GM12874 (cell line): Measurements from ENCODE around the gene PHF1.

Source experiments
- TF ChIP-seq, protein P1 (sequence below): IDR thresholded peaks from 2 replicates; pipeline ENCODE4 v1.5.1; 2011; ENCODE audit warnings: low read depth, mild to moderate bottlenecking, control low read depth, low read length, moderate library complexity; ENCODE audit not compliant: insufficient read depth

PHF1 gene

DNA sequence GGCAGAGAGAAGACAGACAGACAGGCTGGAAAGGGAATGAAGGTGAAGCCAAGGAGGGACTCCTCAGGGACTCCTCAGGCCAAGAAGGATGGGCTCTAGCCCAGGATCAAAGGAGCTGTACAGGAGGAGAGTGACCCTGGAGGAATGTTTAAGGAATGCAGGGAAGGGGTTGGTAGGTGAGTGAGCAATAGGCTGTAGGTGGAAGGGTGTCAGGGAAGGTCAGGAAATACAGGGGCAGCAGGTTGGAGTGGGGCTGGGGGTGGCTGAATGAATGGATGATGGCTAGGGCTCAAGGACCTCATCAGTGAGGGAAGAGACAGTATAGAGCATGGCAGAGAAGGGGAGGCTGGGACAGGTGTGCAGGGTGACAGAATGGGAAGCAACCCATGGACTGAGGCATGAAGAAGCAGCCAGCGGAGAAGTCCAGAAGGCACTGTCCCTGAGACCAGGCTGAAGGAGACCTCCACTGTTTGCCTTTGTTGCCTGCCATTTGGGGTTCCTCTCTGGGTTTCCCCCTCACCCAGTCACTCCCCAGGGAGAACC is 22.3 kb downstream of the PHF1 start:
- TF ChIP-seq, protein P1, sequence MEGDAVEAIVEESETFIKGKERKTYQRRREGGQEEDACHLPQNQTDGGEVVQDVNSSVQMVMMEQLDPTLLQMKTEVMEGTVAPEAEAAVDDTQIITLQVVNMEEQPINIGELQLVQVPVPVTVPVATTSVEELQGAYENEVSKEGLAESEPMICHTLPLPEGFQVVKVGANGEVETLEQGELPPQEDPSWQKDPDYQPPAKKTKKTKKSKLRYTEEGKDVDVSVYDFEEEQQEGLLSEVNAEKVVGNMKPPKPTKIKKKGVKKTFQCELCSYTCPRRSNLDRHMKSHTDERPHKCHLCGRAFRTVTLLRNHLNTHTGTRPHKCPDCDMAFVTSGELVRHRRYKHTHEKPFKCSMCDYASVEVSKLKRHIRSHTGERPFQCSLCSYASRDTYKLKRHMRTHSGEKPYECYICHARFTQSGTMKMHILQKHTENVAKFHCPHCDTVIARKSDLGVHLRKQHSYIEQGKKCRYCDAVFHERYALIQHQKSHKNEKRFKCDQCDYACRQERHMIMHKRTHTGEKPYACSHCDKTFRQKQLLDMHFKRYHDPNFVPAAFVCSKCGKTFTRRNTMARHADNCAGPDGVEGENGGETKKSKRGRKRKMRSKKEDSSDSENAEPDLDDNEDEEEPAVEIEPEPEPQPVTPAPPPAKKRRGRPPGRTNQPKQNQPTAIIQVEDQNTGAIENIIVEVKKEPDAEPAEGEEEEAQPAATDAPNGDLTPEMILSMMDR = no peak

DNA sequence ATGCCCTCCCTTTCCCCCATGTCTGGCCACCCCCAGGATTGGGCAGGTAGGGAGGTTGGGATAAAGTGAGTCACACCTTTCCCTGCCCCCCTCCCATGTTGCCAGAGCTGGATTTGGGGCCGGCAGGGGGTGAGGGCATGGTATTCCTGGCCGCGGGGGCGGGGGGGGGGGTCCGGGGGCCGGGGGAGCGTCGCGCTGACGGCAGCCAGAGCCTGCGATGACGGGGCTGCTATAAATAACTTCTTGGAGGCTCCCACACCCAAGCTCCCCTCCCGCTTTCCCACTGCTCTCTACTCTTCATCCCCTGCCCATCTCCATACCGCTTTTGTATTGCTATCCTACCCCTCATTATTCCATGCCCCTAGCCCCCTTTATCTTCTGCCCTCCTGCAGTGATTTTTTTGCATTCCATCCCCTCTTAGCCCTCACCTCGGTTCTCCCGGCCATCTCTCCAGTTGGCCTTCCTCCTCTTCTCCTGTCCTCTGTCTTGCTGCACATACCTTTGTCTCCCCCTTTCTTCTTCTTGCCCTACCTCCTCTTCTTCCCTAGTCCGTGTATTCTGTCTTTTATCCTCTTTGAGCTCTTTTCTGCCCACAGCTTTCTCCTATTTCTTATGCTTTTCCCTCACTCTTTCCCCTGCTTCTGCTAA is 22.9 kb downstream of the PHF1 start:
- TF ChIP-seq, protein P1 = no peak

DNA sequence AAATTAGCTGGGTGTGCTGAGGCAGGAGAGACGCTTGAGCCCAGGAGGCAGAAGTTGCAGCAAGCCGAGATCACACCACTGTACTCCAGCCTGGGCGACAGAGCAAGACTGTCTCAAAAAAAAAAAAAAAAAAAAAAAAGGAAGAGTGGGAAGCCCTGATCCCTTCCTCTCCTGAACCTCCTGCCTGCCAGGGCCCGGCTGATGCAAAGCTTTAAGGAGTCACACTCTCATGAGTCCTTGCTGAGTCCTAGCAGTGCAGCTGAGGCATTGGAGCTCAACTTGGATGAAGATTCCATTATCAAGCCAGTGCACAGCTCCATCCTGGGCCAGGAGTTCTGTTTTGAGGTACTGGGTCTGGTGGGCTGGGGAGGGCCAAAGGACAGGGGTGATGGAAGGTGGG is 24.1 kb downstream of the PHF1 start:
- TF ChIP-seq, protein P1 = no peak

DNA sequence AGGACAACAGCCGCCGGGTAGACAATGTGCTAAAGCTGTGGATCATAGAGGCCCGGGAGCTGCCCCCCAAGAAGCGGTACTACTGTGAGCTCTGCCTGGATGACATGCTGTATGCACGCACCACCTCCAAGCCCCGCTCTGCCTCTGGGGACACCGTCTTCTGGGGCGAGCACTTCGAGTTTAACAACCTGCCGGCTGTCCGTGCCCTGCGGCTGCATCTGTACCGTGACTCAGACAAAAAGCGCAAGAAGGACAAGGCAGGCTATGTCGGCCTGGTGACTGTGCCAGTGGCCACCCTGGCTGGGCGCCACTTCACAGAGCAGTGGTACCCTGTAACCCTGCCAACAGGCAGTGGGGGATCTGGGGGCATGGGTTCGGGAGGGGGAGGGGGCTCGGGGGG is 26.9 kb downstream of the PHF1 start:
- TF ChIP-seq, protein P1 = no peak

DNA sequence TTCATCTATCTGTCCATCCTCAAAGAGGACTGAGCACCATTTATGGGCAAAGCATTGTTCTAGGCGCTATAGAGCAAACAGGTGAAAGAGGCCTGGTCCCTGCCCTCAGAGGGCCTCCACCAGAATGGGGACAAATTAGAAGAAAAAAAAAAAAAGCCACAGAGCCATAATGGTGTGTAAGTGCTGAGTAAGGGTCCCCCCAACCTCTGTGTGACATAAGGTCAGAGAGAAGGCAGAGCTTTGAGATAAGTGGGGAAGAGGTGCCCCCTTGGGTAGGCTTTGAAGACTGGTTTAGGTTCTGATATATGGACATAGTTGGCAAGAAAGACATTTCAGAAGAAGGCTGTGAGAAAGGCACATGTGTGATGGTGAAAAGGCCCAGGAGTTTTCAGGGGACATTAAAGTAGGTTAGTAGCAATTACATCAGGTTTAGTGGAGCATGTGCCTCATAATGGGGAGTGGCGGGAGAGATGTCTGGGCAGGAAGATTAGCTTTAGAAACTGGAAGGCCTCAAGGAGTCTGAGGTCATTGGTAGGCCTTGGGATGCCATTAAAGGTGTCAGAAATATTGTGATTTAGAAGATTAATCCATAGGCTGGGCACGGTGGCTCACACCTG is 28.3 kb downstream of the PHF1 start:
- TF ChIP-seq, protein P1 = no peak

DNA sequence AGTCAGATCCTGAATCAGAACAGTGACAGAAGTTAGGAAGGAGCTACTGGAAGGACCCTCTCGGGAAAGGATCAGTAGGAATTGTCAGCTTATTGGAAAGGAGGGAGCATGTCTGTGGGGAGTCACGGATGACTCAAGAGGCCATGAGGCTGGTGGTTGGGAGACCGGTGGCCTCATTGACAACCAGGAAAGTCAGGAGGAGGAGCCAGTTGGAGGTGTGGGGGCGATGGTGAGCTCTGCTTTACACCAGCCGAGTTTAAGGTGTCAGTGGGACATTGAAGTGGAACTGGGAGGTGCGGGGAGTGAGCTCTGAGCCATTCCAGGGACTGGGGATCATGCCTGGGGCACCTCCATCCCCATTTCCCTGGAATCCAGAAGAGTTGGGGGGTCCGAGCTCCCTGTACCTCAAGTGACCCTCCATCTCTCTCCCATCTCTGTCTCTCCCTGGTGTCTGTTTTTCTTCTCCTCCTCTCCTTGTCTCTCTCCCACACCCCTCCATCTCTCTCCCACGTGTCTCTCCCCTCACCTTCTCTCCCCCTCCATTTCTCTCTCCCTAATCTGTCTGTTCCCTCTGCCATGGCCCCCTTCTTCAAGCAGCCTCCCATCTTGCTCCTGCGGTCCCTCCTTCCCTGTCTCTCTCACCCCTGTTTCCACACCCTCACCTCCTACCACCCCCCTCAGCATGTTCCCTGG is 29.3 kb downstream of the PHF1 start:
- TF ChIP-seq, protein P1 = no peak

DNA sequence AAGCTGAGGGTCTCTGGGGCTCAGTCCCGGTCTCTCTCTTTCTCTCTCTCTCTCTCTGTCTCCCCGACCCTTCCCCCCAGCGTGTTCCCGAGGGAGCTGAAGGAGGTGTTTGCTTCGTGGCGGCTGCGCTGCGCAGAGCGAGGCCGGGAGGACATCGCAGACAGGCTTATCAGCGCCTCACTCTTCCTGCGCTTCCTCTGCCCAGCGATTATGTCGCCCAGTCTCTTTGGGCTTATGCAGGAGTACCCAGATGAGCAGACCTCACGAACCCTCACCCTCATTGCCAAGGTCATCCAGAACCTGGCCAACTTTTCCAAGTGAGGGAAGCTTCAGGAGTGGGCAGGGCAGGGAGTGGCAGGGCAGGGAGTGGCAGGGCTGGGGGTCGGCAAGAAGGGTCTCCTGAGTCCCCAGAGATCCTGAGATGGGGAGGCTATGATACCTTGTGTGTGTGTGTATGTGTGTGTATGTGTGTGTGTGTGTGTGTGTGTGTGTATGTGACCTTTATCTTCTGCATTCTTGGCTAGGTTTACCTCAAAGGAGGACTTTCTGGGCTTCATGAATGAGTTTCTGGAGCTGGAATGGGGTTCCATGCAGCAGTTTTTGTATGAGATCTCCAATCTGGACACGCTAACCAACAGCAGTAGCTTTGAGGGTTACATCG is 30.0 kb downstream of the PHF1 start:
- TF ChIP-seq, protein P1 = no peak
